Activated gamma-delta T cell treated with Interleukin-2 at 50 U/mL for 16 hours (primary cell): ENCODE results near the gene PMP22.
A peak's percentile ranks its signal among the peaks of the same experiment; 100 is the strongest.

Experiments
- DNase-seq: peaks from one replicate; pipeline ENCODE4 v3.0.0-alpha.2; 2020

PMP22 gene

GRCh38 chr17:15273141-15273793 is 8.1 kb upstream of the PMP22 start:
- no peak for DNase-seq

- DNase-seq = no peak
Measured at GRCh38 chr17:15271741-15272140, 6.6 kb upstream of the PMP22 start.

GRCh38 chr17:15270628-15271381 is 5.7 kb upstream of the PMP22 start:
- DNase-seq = no peak

GRCh38 chr17:15269780-15270089 is 4.6 kb upstream of the PMP22 start:
- no peak for DNase-seq

- no peak for DNase-seq
Measured at GRCh38 chr17:15269087-15269779, 4.1 kb upstream of the PMP22 start.

GRCh38 chr17:15268461-15268860 is 3.3 kb upstream of the PMP22 start:
- no peak for DNase-seq

- DNase-seq = no peak
Measured at GRCh38 chr17:15267996-15268395, 2.9 kb upstream of the PMP22 start.

GRCh38 chr17:15266325-15267125 is 1.4 kb upstream of the PMP22 start:
- no peak for DNase-seq

GRCh38 chr17:15264542-15264941 is 584 bp downstream of the PMP22 start:
- DNase-seq = no peak

- no peak for DNase-seq
Measured at GRCh38 chr17:15263680-15264079, 1.4 kb downstream of the PMP22 start.

GRCh38 chr17:15263206-15263579 is 1.9 kb downstream of the PMP22 start:
- DNase-seq = no peak

- no peak for DNase-seq
Measured at GRCh38 chr17:15262291-15263205, 2.6 kb downstream of the PMP22 start.

GRCh38 chr17:15261802-15262290 is 3.3 kb downstream of the PMP22 start:
- DNase-seq = no peak

- no peak for DNase-seq
Measured at GRCh38 chr17:15261258-15261801, 3.8 kb downstream of the PMP22 start.

- DNase-seq = peak; percentile 21
Measured at GRCh38 chr17:15260376-15261257, 4.5 kb downstream of the PMP22 start.

- no peak for DNase-seq
Measured at GRCh38 chr17:15257796-15258512, 7.2 kb downstream of the PMP22 start.

GRCh38 chr17:15257258-15257788 is 7.8 kb downstream of the PMP22 start:
- peak; percentile 42 for DNase-seq

- no peak for DNase-seq
Measured at GRCh38 chr17:15256689-15257088, 8.4 kb downstream of the PMP22 start.

GRCh38 chr17:15255713-15256454 is 9.2 kb downstream of the PMP22 start:
- no peak for DNase-seq
